ENCODE measurements around the gene SURF4.

SURF4 gene

GRCh38 chr9:133375724-133376654 lies at the start of gene SURF4, which contains the start of gene STKLD1:
SURF4 (minus strand) TSS chr9:133376060; CDS start chr9:133375969, 91 bp downstream.
STKLD1 (plus strand) TSS chr9:133376366; CDS start chr9:133376474, 108 bp downstream.
- peaks cover 39% of the 10 kb centered on the region for H3K4me1 ChIP-seq (ENCODE audit: insufficient read depth, low read length)

GRCh38 chr9:133425049-133425632 lies 49.3 kb upstream of the SURF4 start:
- no peak overlapping the region for H3K27ac ChIP-seq (ENCODE audit: low read length)
- H3K9ac ChIP-seq (ENCODE audit: low read depth, low read length) = no peak overlapping the region
- ATAC-seq (ENCODE audit: insufficient read depth, low read depth) (no peak), DNase-seq (no peak)
- H3K4me1 ChIP-seq (ENCODE audit: insufficient read depth, low read length) = no peaks in the 10 kb centered on the region
- no peaks in the 10 kb centered on the region for H4K20me1 ChIP-seq (ENCODE audit: insufficient read depth, low read length)
- H3K79me2 ChIP-seq (ENCODE audit: insufficient read depth, low read length) = no peaks in the 10 kb centered on the region
- no peak overlapping the region for H3K4me3 ChIP-seq (ENCODE audit: low read depth in 1 of 2, low read length in 2 of 2)
- TF ChIP-seq EZH2 (IDR thresholded peaks at IDR 0.05; ENCODE audit: borderline replicate concordance, low read depth, low read length, severe bottlenecking) (no peak), CTCF (IDR thresholded peaks at IDR 0.05; ENCODE audit: borderline replicate concordance, extremely low read depth, low read length, poor library complexity, severe bottlenecking) (no peak)
- H3K27me3 ChIP-seq (ENCODE audit: insufficient read depth, low read length, poor library complexity) = no peaks in the 10 kb centered on the region
- H2AFZ ChIP-seq (ENCODE audit: low read depth, low read length) = no peak overlapping the region
- no peak overlapping the region for H3K4me2 ChIP-seq (ENCODE audit: insufficient read depth, low read length)
- no peaks in the 10 kb centered on the region for H3K36me3 ChIP-seq (ENCODE audit: insufficient read depth, low read length)
- no peaks in the 10 kb centered on the region for H3K9me3 ChIP-seq (ENCODE audit: insufficient read depth, low read length, severe bottlenecking)

More at GRCh38 chr9:133375724-133376654, at the start of gene SURF4, which contains the start of gene STKLD1:
- DNase-seq (peak; percentile 95), ATAC-seq (ENCODE audit: insufficient read depth, low read depth) (peak; percentile 90)
- Histone ChIP-seq H2AFZ (ENCODE audit: low read depth, low read length) (peak within 1 kb of the TSS; percentile 77), H3K9ac (ENCODE audit: low read depth, low read length) (peak within 1 kb of the TSS; percentile 89), H4K20me1 (ENCODE audit: insufficient read depth, low read length) (peaks cover 38% of the 10 kb centered on the region), H3K36me3 (ENCODE audit: insufficient read depth, low read length) (peaks cover 25% of the 10 kb centered on the region), H3K9me3 (ENCODE audit: insufficient read depth, low read length, severe bottlenecking) (no peaks in the 10 kb centered on the region), H3K27ac (ENCODE audit: low read length) (peak within 1 kb of the TSS; percentile 91), H3K4me3 (ENCODE audit: low read depth in 1 of 2, low read length in 2 of 2) (peak within 1 kb of the TSS; percentile 98 to 100), H3K27me3 (ENCODE audit: insufficient read depth, low read length, poor library complexity) (no peaks in the 10 kb centered on the region), H3K4me2 (ENCODE audit: insufficient read depth, low read length) (peak within 1 kb of the TSS; percentile 95), H3K79me2 (ENCODE audit: insufficient read depth, low read length) (peaks cover 49% of the 10 kb centered on the region)
- TF ChIP-seq EZH2 (IDR thresholded peaks at IDR 0.05; ENCODE audit: borderline replicate concordance, low read depth, low read length, severe bottlenecking) (no peak), CTCF (IDR thresholded peaks at IDR 0.05; ENCODE audit: borderline replicate concordance, extremely low read depth, low read length, poor library complexity, severe bottlenecking) (no peak)

- Histone ChIP-seq H3K27ac (ENCODE audit: low read length) (no peak overlapping the region), H3K4me3 (ENCODE audit: low read depth in 1 of 2, low read length in 2 of 2) (no peak overlapping the region), H2AFZ (ENCODE audit: low read depth, low read length) (no peak overlapping the region), H3K36me3 (ENCODE audit: insufficient read depth, low read length) (no peaks in the 10 kb centered on the region), H3K9ac (ENCODE audit: low read depth, low read length) (no peak overlapping the region), H4K20me1 (ENCODE audit: insufficient read depth, low read length) (no peaks in the 10 kb centered on the region), H3K4me1 (ENCODE audit: insufficient read depth, low read length) (peaks cover under 1% of the 10 kb centered on the region; the same call in 1 of the 2 replicates), H3K4me2 (ENCODE audit: insufficient read depth, low read length) (no peak overlapping the region), H3K9me3 (ENCODE audit: insufficient read depth, low read length, severe bottlenecking) (no peaks in the 10 kb centered on the region), H3K27me3 (ENCODE audit: insufficient read depth, low read length, poor library complexity) (no peaks in the 10 kb centered on the region), H3K79me2 (ENCODE audit: insufficient read depth, low read length) (no peaks in the 10 kb centered on the region)
- TF ChIP-seq CTCF (IDR thresholded peaks at IDR 0.05; ENCODE audit: borderline replicate concordance, extremely low read depth, low read length, poor library complexity, severe bottlenecking) (no peak), EZH2 (IDR thresholded peaks at IDR 0.05; ENCODE audit: borderline replicate concordance, low read depth, low read length, severe bottlenecking) (no peak)
- no peak for DNase-seq
- no peak for ATAC-seq (ENCODE audit: insufficient read depth, low read depth)
Observed at GRCh38 chr9:133424187-133424586, 48.3 kb upstream of the SURF4 start.
